Activated naive CD4-positive, alpha-beta T cell treated with anti-CD3 and anti-CD28 coated beads, Interleukin-2, amount 50 U/mL, for 72 hours (primary cell): ENCODE measurements around the gene SLC39A11. TPM values are rescaled to one million over a fixed set of nuclear protein-coding genes. Genes with fewer than 3 reads are reported as not detected.

Source experiments
- ATAC-seq, 2 donors: fragments of 150-1000 bp; cut with Tn5 transposase; 2 replicates each; pipeline ENCODE4 v1.10.0; 2021; ENCODE audit warnings: mild to moderate bottlenecking in 2 of 2, moderate library complexity in 2 of 2
- DNase-seq, 2 donors: peaks; one replicate each; pipeline ENCODE4 v3.0.0; 2021 to 2022; ENCODE audit warnings: low spot score in 2 of 2
- H3K27ac Mint-ChIP-seq, 2 donors: one replicate each; pipeline ENCODE4 v1.8.0; 2022; ENCODE audit warnings: mild to moderate bottlenecking in 2 of 2, mixed read lengths in 2 of 2
- H3K36me3 Mint-ChIP-seq, 2 donors: one replicate each; pipeline ENCODE4 v1.8.0; 2022; ENCODE audit warnings: mixed read lengths in 2 of 2
- H3K9me3 Mint-ChIP-seq, 2 donors: one replicate each; pipeline ENCODE4 v1.8.0; 2022; ENCODE audit warnings: mixed read lengths in 2 of 2
- total RNA-seq, 2 donors: library from RNA; stranded (reverse); gene quantifications; one replicate each; pipeline ENCODE4 v1.2.3, GENCODE V29; 2022

SLC39A11 gene
- total RNA-seq, 2 donors from 2014 or later = 14.8 to 17.7 TPM

GRCh38 chr17:72858826-72859495 is 233.5 kb downstream of the SLC39A11 start:
- ATAC-seq = no peak

GRCh38 chr17:72853440-72854415 is 238.8 kb downstream of the SLC39A11 start:
- Mint-ChIP-seq H3K9me3 (no peaks in the 10 kb centered on the region), H3K27ac (no peak overlapping the region), H3K36me3 (peaks cover 4 to 7% of the 10 kb centered on the region in 2 donors)
- DNase-seq = no peak
- no peak for ATAC-seq

More at GRCh38 chr17:72858826-72859495, 233.5 kb downstream of the SLC39A11 start:
- Mint-ChIP-seq H3K9me3 (no peaks in the 10 kb centered on the region), H3K27ac (no peak overlapping the region), H3K36me3 (peaks cover 0 to 6% of the 10 kb centered on the region in 2 donors)
- no peak for DNase-seq

GRCh38 chr17:72852277-72852938 is 240.1 kb downstream of the SLC39A11 start:
- Mint-ChIP-seq H3K27ac (no peak overlapping the region), H3K9me3 (no peaks in the 10 kb centered on the region), H3K36me3 (peaks cover 4 to 7% of the 10 kb centered on the region in 2 donors)
- ATAC-seq (no peak), DNase-seq (no peak)

- no peak for DNase-seq
- H3K27ac Mint-ChIP-seq = peak overlapping the region in 1 of 2 donors; percentile 66
- ATAC-seq = no peak
Observed at GRCh38 chr17:72850410-72851118, 241.9 kb downstream of the SLC39A11 start.

GRCh38 chr17:72846399-72846798 is 246.1 kb downstream of the SLC39A11 start:
- Mint-ChIP-seq H3K27ac (no peak overlapping the region), H3K36me3 (peaks cover 14 to 21% of the 10 kb centered on the region in 2 donors), H3K9me3 (peaks cover 0 to 6% of the 10 kb centered on the region in 2 donors)
- no peak for ATAC-seq
- no peak for DNase-seq

More at GRCh38 chr17:72850410-72851118, 241.9 kb downstream of the SLC39A11 start:
- peaks cover 7 to 9% of the 10 kb centered on the region in 2 donors for H3K36me3 Mint-ChIP-seq
- H3K9me3 Mint-ChIP-seq = no peaks in the 10 kb centered on the region

GRCh38 chr17:72843591-72843990 is 248.9 kb downstream of the SLC39A11 start:
- peaks cover 25 to 33% of the 10 kb centered on the region in 2 donors for H3K36me3 Mint-ChIP-seq

GRCh38 chr17:72840019-72840418 is 252.5 kb downstream of the SLC39A11 start:
- Mint-ChIP-seq H3K27ac (no peak overlapping the region), H3K9me3 (peaks cover 4 to 13% of the 10 kb centered on the region in 2 donors), H3K36me3 (peaks cover 18 to 31% of the 10 kb centered on the region in 2 donors)
- no peak for DNase-seq
- ATAC-seq = no peak

More at GRCh38 chr17:72843591-72843990, 248.9 kb downstream of the SLC39A11 start:
- Mint-ChIP-seq H3K9me3 (peaks cover 4 to 15% of the 10 kb centered on the region in 2 donors), H3K27ac (no peak overlapping the region)
- DNase-seq (no peak), ATAC-seq (no peak)

- Mint-ChIP-seq H3K36me3 (peaks cover 15 to 27% of the 10 kb centered on the region in 2 donors), H3K27ac (no peak overlapping the region), H3K9me3 (peaks cover 4 to 10% of the 10 kb centered on the region in 2 donors)
- ATAC-seq = no peak
- DNase-seq = no peak
Observed at GRCh38 chr17:72839131-72839725, 253.3 kb downstream of the SLC39A11 start.

- H3K27ac Mint-ChIP-seq = no peak overlapping the region
- ATAC-seq (no peak), DNase-seq (no peak)
- peaks cover 4 to 10% of the 10 kb centered on the region in 2 donors for H3K9me3 Mint-ChIP-seq
- H3K36me3 Mint-ChIP-seq = peaks cover 15 to 22% of the 10 kb centered on the region in 2 donors
Observed at GRCh38 chr17:72838581-72838980, 253.9 kb downstream of the SLC39A11 start.

- DNase-seq (no peak), ATAC-seq (no peak)
- Mint-ChIP-seq H3K27ac (no peak overlapping the region), H3K9me3 (peaks cover 4 to 10% of the 10 kb centered on the region in 2 donors), H3K36me3 (peaks cover 15 to 22% of the 10 kb centered on the region in 2 donors)
Observed at GRCh38 chr17:72838068-72838467, 254.4 kb downstream of the SLC39A11 start.

GRCh38 chr17:72837335-72837734 is 255.2 kb downstream of the SLC39A11 start:
- H3K9me3 Mint-ChIP-seq = peaks cover 4 to 10% of the 10 kb centered on the region in 2 donors
- ATAC-seq = no peak
- no peak overlapping the region for H3K27ac Mint-ChIP-seq
- DNase-seq = no peak
- peaks cover 15 to 22% of the 10 kb centered on the region in 2 donors for H3K36me3 Mint-ChIP-seq

- Mint-ChIP-seq H3K36me3 (peaks cover 8 to 9% of the 10 kb centered on the region in 2 donors), H3K9me3 (no peaks in the 10 kb centered on the region), H3K27ac (no peak overlapping the region)
- no peak for ATAC-seq
- DNase-seq = no peak
Observed at GRCh38 chr17:72833128-72833765, 259.2 kb downstream of the SLC39A11 start.

- ATAC-seq (no peak), DNase-seq (no peak)
- peaks cover 3 to 4% of the 10 kb centered on the region in 2 donors for H3K9me3 Mint-ChIP-seq
- no peak overlapping the region for H3K27ac Mint-ChIP-seq
- peaks cover 17 to 18% of the 10 kb centered on the region in 2 donors for H3K36me3 Mint-ChIP-seq
Observed at GRCh38 chr17:72832306-72832705, 260.2 kb downstream of the SLC39A11 start.

- peaks cover 39 to 41% of the 10 kb centered on the region in 2 donors for H3K36me3 Mint-ChIP-seq
- ATAC-seq (no peak), DNase-seq (no peak)
- no peak overlapping the region for H3K27ac Mint-ChIP-seq
- H3K9me3 Mint-ChIP-seq = peaks cover 12 to 21% of the 10 kb centered on the region in 2 donors
Observed at GRCh38 chr17:72829883-72830282, 262.6 kb downstream of the SLC39A11 start.

GRCh38 chr17:72826602-72827001 is 265.9 kb downstream of the SLC39A11 start:
- peaks cover 52 to 59% of the 10 kb centered on the region in 2 donors for H3K36me3 Mint-ChIP-seq
- ATAC-seq (no peak), DNase-seq (no peak)
- peaks cover 12 to 35% of the 10 kb centered on the region in 2 donors for H3K9me3 Mint-ChIP-seq
- no peak overlapping the region for H3K27ac Mint-ChIP-seq
